Measurements from ENCODE around the gene FZR1.
"Not testable (repeated sequence)": the region's sequence is repeated elsewhere in the genome, so short reads cannot be mapped to it uniquely, and the experiment has no call there.

FZR1 gene

GRCh38 chr19:3529299-3529698 is 23.2 kb downstream of the FZR1 start:
- not testable (repeated sequence) for H3K18ac ChIP-seq (ENCODE audit: low read length); H3K27me3 ChIP-seq (ENCODE audit: insufficient read depth, low read length); H3K79me2 ChIP-seq (ENCODE audit: control insufficient read depth, insufficient read depth, low read length, poor library complexity); H2BK12ac ChIP-seq (ENCODE audit: low read length); H3K27ac ChIP-seq (ENCODE audit: low read depth, low read length); H3K9me3 ChIP-seq (ENCODE audit: insufficient read depth, low read depth, low read length); H2BK5ac ChIP-seq (ENCODE audit: low read depth, low read length, poor library complexity); H3K23ac ChIP-seq (ENCODE audit: low read length); H3K4ac ChIP-seq (ENCODE audit: low read depth, low read length); H3K9ac ChIP-seq (ENCODE audit: low read length); H2BK120ac ChIP-seq (ENCODE audit: insufficient read depth, low read length, poor library complexity); H2AK5ac ChIP-seq (ENCODE audit: low read length); H4K91ac ChIP-seq (ENCODE audit: low read depth, low read length); H3K79me1 ChIP-seq (ENCODE audit: low read length); H4K12ac ChIP-seq (ENCODE audit: low read depth, low read length); H3K4me2 ChIP-seq (ENCODE audit: low read length); H4K8ac ChIP-seq (ENCODE audit: low read depth, low read length); H2AFZ ChIP-seq (ENCODE audit: insufficient read depth, low read length, poor library complexity); DNase-seq; H3K14ac ChIP-seq (ENCODE audit: low read length); H3K4me1 ChIP-seq (ENCODE audit: control insufficient read depth in 1 of 2, insufficient read depth in 2 of 2, low read length in 2 of 2)
- Histone ChIP-seq H3K4me3 (ENCODE audit: low read depth, low read length) (peak overlapping the region; percentile 33), H3K36me3 (ENCODE audit: control insufficient read depth in 1 of 2, insufficient read depth in 2 of 2, low read length in 2 of 2) (peaks cover 81 to 88% of the 10 kb centered on the region in 2 experiments)
- 100% methylated on average over 1 of the region's 7 CpGs for WGBS (ENCODE audit: extremely low coverage, insufficient coverage, insufficient read length)

- H2BK120ac ChIP-seq (ENCODE audit: insufficient read depth, low read length, poor library complexity) = no peak overlapping the region
- WGBS (ENCODE audit: extremely low coverage, insufficient coverage, insufficient read length) = no CpG with 5 or more reads among the region's 12 CpGs
- no peak overlapping the region for H2BK12ac ChIP-seq (ENCODE audit: low read length)
- peaks cover 84 to 90% of the 10 kb centered on the region in 2 experiments for H3K36me3 ChIP-seq (ENCODE audit: control insufficient read depth in 1 of 2, insufficient read depth in 2 of 2, low read length in 2 of 2)
- H3K27me3 ChIP-seq (ENCODE audit: insufficient read depth, low read length) = no peaks in the 10 kb centered on the region
- no peak overlapping the region for H3K23ac ChIP-seq (ENCODE audit: low read length)
- H3K79me2 ChIP-seq (ENCODE audit: control insufficient read depth, insufficient read depth, low read length, poor library complexity) = no peaks in the 10 kb centered on the region
- H3K9me3 ChIP-seq (ENCODE audit: insufficient read depth, low read depth, low read length) = no peaks in the 10 kb centered on the region
- no peak overlapping the region for H2BK5ac ChIP-seq (ENCODE audit: low read depth, low read length, poor library complexity)
- no peaks in the 10 kb centered on the region for H3K4me1 ChIP-seq (ENCODE audit: control insufficient read depth in 1 of 2, insufficient read depth in 2 of 2, low read length in 2 of 2)
- no peak overlapping the region for H4K8ac ChIP-seq (ENCODE audit: low read depth, low read length)
- H3K18ac ChIP-seq (ENCODE audit: low read length) = no peak overlapping the region
- no peak overlapping the region for H3K9ac ChIP-seq (ENCODE audit: low read length)
- H3K79me1 ChIP-seq (ENCODE audit: low read length) = no peaks in the 10 kb centered on the region
- H3K4me3 ChIP-seq (ENCODE audit: low read depth, low read length) = no peak overlapping the region
- no peak overlapping the region for H4K12ac ChIP-seq (ENCODE audit: low read depth, low read length)
- no peak overlapping the region for H3K27ac ChIP-seq (ENCODE audit: low read depth, low read length)
- H2AK5ac ChIP-seq (ENCODE audit: low read length) = no peak overlapping the region
- H3K14ac ChIP-seq (ENCODE audit: low read length) = no peak overlapping the region
- H4K91ac ChIP-seq (ENCODE audit: low read depth, low read length) = no peak overlapping the region
- no peak overlapping the region for H3K4ac ChIP-seq (ENCODE audit: low read depth, low read length)
- H3K4me2 ChIP-seq (ENCODE audit: low read length) = no peak overlapping the region
- DNase-seq = no peak
- H2AFZ ChIP-seq (ENCODE audit: insufficient read depth, low read length, poor library complexity) = no peak overlapping the region
These were observed 24.3 kb downstream of the FZR1 start for GRCh38 chr19:3530389-3530788.

GRCh38 chr19:3531716-3532115 is 25.6 kb downstream of the FZR1 start:
- Histone ChIP-seq H2AFZ (ENCODE audit: insufficient read depth, low read length, poor library complexity) (no peak overlapping the region), H2BK5ac (ENCODE audit: low read depth, low read length, poor library complexity) (no peak overlapping the region)
- WGBS (ENCODE audit: extremely low coverage, insufficient coverage, insufficient read length) = no CpG with 5 or more reads among the region's 29 CpGs

GRCh38 chr19:3532154-3532786 is 26.2 kb downstream of the FZR1 start:
- Histone ChIP-seq H2BK5ac (ENCODE audit: low read depth, low read length, poor library complexity) (no peak overlapping the region), H3K4ac (ENCODE audit: low read depth, low read length) (no peak overlapping the region), H3K79me2 (ENCODE audit: control insufficient read depth, insufficient read depth, low read length, poor library complexity) (no peaks in the 10 kb centered on the region), H4K8ac (ENCODE audit: low read depth, low read length) (no peak overlapping the region), H3K23ac (ENCODE audit: low read length) (no peak overlapping the region), H3K4me1 (ENCODE audit: control insufficient read depth in 1 of 2, insufficient read depth in 2 of 2, low read length in 2 of 2) (peaks cover 0 to 6% of the 10 kb centered on the region in 2 experiments), H3K18ac (ENCODE audit: low read length) (no peak overlapping the region), H2BK120ac (ENCODE audit: insufficient read depth, low read length, poor library complexity) (no peak overlapping the region), H3K14ac (ENCODE audit: low read length) (no peak overlapping the region), H4K91ac (ENCODE audit: low read depth, low read length) (no peak overlapping the region), H3K79me1 (ENCODE audit: low read length) (no peaks in the 10 kb centered on the region), H3K27me3 (ENCODE audit: insufficient read depth, low read length) (no peaks in the 10 kb centered on the region), H2AK5ac (ENCODE audit: low read length) (no peak overlapping the region), H3K9ac (ENCODE audit: low read length) (no peak overlapping the region), H3K4me3 (ENCODE audit: low read depth, low read length) (no peak overlapping the region), H3K27ac (ENCODE audit: low read depth, low read length) (no peak overlapping the region), H2AFZ (ENCODE audit: insufficient read depth, low read length, poor library complexity) (no peak overlapping the region), H3K36me3 (ENCODE audit: control insufficient read depth in 1 of 2, insufficient read depth in 2 of 2, low read length in 2 of 2) (peaks cover 84 to 91% of the 10 kb centered on the region in 2 experiments), H3K9me3 (ENCODE audit: insufficient read depth, low read depth, low read length) (no peaks in the 10 kb centered on the region), H3K4me2 (ENCODE audit: low read length) (no peak overlapping the region), H2BK12ac (ENCODE audit: low read length) (no peak overlapping the region), H4K12ac (ENCODE audit: low read depth, low read length) (no peak overlapping the region)
- DNase-seq = no peak
- no CpG with 5 or more reads among the region's 33 CpGs for WGBS (ENCODE audit: extremely low coverage, insufficient coverage, insufficient read length)

More at GRCh38 chr19:3531716-3532115, 25.6 kb downstream of the FZR1 start:
- no peaks in the 10 kb centered on the region for H3K27me3 ChIP-seq (ENCODE audit: insufficient read depth, low read length)
- H4K12ac ChIP-seq (ENCODE audit: low read depth, low read length) = no peak overlapping the region
- no peak overlapping the region for H3K4me2 ChIP-seq (ENCODE audit: low read length)
- H3K27ac ChIP-seq (ENCODE audit: low read depth, low read length) = no peak overlapping the region
- DNase-seq = no peak
- no peak overlapping the region for H4K8ac ChIP-seq (ENCODE audit: low read depth, low read length)
- no peak overlapping the region for H2BK12ac ChIP-seq (ENCODE audit: low read length)
- no peaks in the 10 kb centered on the region for H3K9me3 ChIP-seq (ENCODE audit: insufficient read depth, low read depth, low read length)
- no peaks in the 10 kb centered on the region for H3K79me1 ChIP-seq (ENCODE audit: low read length)
- H4K91ac ChIP-seq (ENCODE audit: low read depth, low read length) = no peak overlapping the region
- no peak overlapping the region for H3K9ac ChIP-seq (ENCODE audit: low read length)
- H3K23ac ChIP-seq (ENCODE audit: low read length) = no peak overlapping the region
- peaks cover 86 to 91% of the 10 kb centered on the region in 2 experiments for H3K36me3 ChIP-seq (ENCODE audit: control insufficient read depth in 1 of 2, insufficient read depth in 2 of 2, low read length in 2 of 2)
- H3K4ac ChIP-seq (ENCODE audit: low read depth, low read length) = no peak overlapping the region
- no peaks in the 10 kb centered on the region for H3K79me2 ChIP-seq (ENCODE audit: control insufficient read depth, insufficient read depth, low read length, poor library complexity)
- H3K4me3 ChIP-seq (ENCODE audit: low read depth, low read length) = no peak overlapping the region
- H3K14ac ChIP-seq (ENCODE audit: low read length) = no peak overlapping the region
- peaks cover 0 to under 1% of the 10 kb centered on the region in 2 experiments for H3K4me1 ChIP-seq (ENCODE audit: control insufficient read depth in 1 of 2, insufficient read depth in 2 of 2, low read length in 2 of 2)
- no peak overlapping the region for H2AK5ac ChIP-seq (ENCODE audit: low read length)
- no peak overlapping the region for H2BK120ac ChIP-seq (ENCODE audit: insufficient read depth, low read length, poor library complexity)
- no peak overlapping the region for H3K18ac ChIP-seq (ENCODE audit: low read length)
